Ascending aorta (tissue), 2 donors: ENCODE results near the gene GABBR2. TPM values are rescaled to one million over a fixed set of nuclear protein-coding genes. Genes with fewer than 3 reads are reported as not detected.

Experiments used
- DNase-seq, 2 donors: peaks; one replicate each; pipeline ENCODE4 v3.0.0-alpha.2; 2019; ENCODE audit warnings: low spot score in 2 of 2
- H3K27ac ChIP-seq, 2 donors: fragments of 200-600 bp; sonication (generic); one replicate each; pipeline ENCODE4 v1.5.1; 2016 to 2017; ENCODE audit warnings: mild to moderate bottlenecking in 1 of 2
- H3K27me3 ChIP-seq: fragments of 200-600 bp; sonication (generic); one replicate; pipeline ENCODE4 v1.5.1; 2017
- H3K36me3 ChIP-seq, 2 donors: fragments of 200-600 bp; sonication (generic); one replicate each; pipeline ENCODE4 v1.5.1; 2016
- H3K4me1 ChIP-seq, 2 donors: fragments of 200-600 bp; sonication (generic); one replicate each; pipeline ENCODE4 v1.5.1; 2016 to 2017; ENCODE audit warnings: mild to moderate bottlenecking in 1 of 2
- H3K4me3 ChIP-seq, 2 donors: fragments of 200-600 bp; sonication (generic); one replicate each; pipeline ENCODE4 v1.5.1; 2016 to 2017; ENCODE audit warnings: mild to moderate bottlenecking in 1 of 2
- H3K9me3 ChIP-seq, 2 donors: fragments of 200-600 bp; sonication (generic); one replicate each; pipeline ENCODE4 v1.5.1; 2016
- CTCF ChIP-seq, 3 experiments: fragments of 200-600 bp in 2 of 3; fragments of 450-650 bp in 1 of 3; sonication (generic) in 2 of 3; IDR thresholded peaks; one replicate each; pipeline ENCODE4 v1.5.1; 2016 to 2019; ENCODE audit warnings: antibody characterized with exemption in 3 of 3, mild to moderate bottlenecking in 1 of 3, moderate library complexity in 1 of 3
- intact Hi-C: fragments of 100-400 bp; cut with DNase I; formaldehyde crosslinking; loops from one replicate; pipeline ENCODE4 v1.15.1; 2023
- total RNA-seq: library from RNA; depleted of rRNA; stranded (reverse); fragments of >200 nt; gene quantifications from one replicate; pipeline ENCODE4 v1.1.0, GENCODE V29; 2016

Gene GABBR2
- total RNA-seq, 1 donor from 2014 or later: not detected

- Histone ChIP-seq H3K27ac (no peak overlapping the region), H3K4me1 (no peaks in the 10 kb centered on the region), H3K4me3 (no peak overlapping the region), H3K27me3 (no peaks in the 10 kb centered on the region), H3K36me3 (no peaks in the 10 kb centered on the region), H3K9me3 (no peaks in the 10 kb centered on the region)
- intact Hi-C loops: no loop called here
- no peak for DNase-seq
- TF ChIP-seq CTCF (IDR thresholded peaks at IDR 0.05): no peak
Observed at GRCh38 chr9:98530806-98531386, 177.8 kb downstream of the GABBR2 start.

- DNase-seq: no peak
- no peak for TF ChIP-seq CTCF (IDR thresholded peaks at IDR 0.05)
- intact Hi-C loops: no loop called here
Observed at GRCh38 chr9:98530275-98530674, 178.5 kb downstream of the GABBR2 start.

GRCh38 chr9:98529841-98530240, 178.9 kb downstream of the GABBR2 start:
- H3K4me3 ChIP-seq: no peak overlapping the region
- no peak overlapping the region for H3K27ac ChIP-seq
- no peaks in the 10 kb centered on the region for H3K9me3 ChIP-seq
- DNase-seq: no peak
- TF ChIP-seq CTCF (IDR thresholded peaks at IDR 0.05): no peak
- no peaks in the 10 kb centered on the region for H3K27me3 ChIP-seq
- no peaks in the 10 kb centered on the region for H3K36me3 ChIP-seq
- H3K4me1 ChIP-seq: no peaks in the 10 kb centered on the region
- intact Hi-C loops: no loop called here

More at GRCh38 chr9:98530275-98530674, 178.5 kb downstream of the GABBR2 start:
- Histone ChIP-seq H3K4me1 (no peaks in the 10 kb centered on the region), H3K4me3 (no peak overlapping the region), H3K27me3 (no peaks in the 10 kb centered on the region), H3K36me3 (no peaks in the 10 kb centered on the region), H3K9me3 (no peaks in the 10 kb centered on the region), H3K27ac (no peak overlapping the region)

- no peak for DNase-seq
- Histone ChIP-seq H3K4me3 (no peak overlapping the region), H3K27ac (no peak overlapping the region), H3K4me1 (no peaks in the 10 kb centered on the region), H3K9me3 (no peaks in the 10 kb centered on the region), H3K27me3 (no peaks in the 10 kb centered on the region), H3K36me3 (no peaks in the 10 kb centered on the region)
- intact Hi-C loops: no loop called here
- TF ChIP-seq CTCF (IDR thresholded peaks at IDR 0.05): no peak
Observed at GRCh38 chr9:98523231-98523901, 185.4 kb downstream of the GABBR2 start.

- intact Hi-C loops: no loop called here
- Histone ChIP-seq H3K9me3 (no peaks in the 10 kb centered on the region), H3K27me3 (no peaks in the 10 kb centered on the region), H3K4me3 (no peak overlapping the region), H3K36me3 (no peaks in the 10 kb centered on the region), H3K4me1 (no peaks in the 10 kb centered on the region), H3K27ac (no peak overlapping the region)
- DNase-seq: no peak
- no peak for TF ChIP-seq CTCF (IDR thresholded peaks at IDR 0.05)
Observed at GRCh38 chr9:98522487-98522886, 186.2 kb downstream of the GABBR2 start.
